ENCODE measurements around the gene GALNT13. TPM values are rescaled to one million over a fixed set of nuclear protein-coding genes. Genes with fewer than 3 reads are reported as not detected.

Gene GALNT13
- total RNA-seq, 1 donor from 2014 or later, result 7.2 TPM

GRCh38 chr2:154307007-154307406 is 435.3 kb downstream of the GALNT13 start:
- TF ChIP-seq CTCF (IDR thresholded peaks at IDR 0.05; ENCODE audit: unreplicated experiment), result no peak
- H3K4me1 Mint-ChIP-seq (ENCODE audit: low read depth), result no peaks in the 10 kb centered on the region
- H3K4me3 Mint-ChIP-seq (ENCODE audit: low read depth), result no peak overlapping the region
- no peak for DNase-seq (ENCODE audit: low spot score, unreplicated experiment)
- no peak overlapping the region for H3K27ac Mint-ChIP-seq
- no peaks in the 10 kb centered on the region for H3K27me3 Mint-ChIP-seq
- H3K9me3 Mint-ChIP-seq (ENCODE audit: low read depth), result no peaks in the 10 kb centered on the region
- H3K36me3 Mint-ChIP-seq (ENCODE audit: insufficient read depth), result no peaks in the 10 kb centered on the region

GRCh38 chr2:154324601-154325000 is 452.9 kb downstream of the GALNT13 start:
- no peak overlapping the region for H3K27ac Mint-ChIP-seq
- no peak overlapping the region for H3K4me3 Mint-ChIP-seq (ENCODE audit: low read depth)
- no peak for TF ChIP-seq CTCF (IDR thresholded peaks at IDR 0.05; ENCODE audit: unreplicated experiment)
- no peaks in the 10 kb centered on the region for H3K4me1 Mint-ChIP-seq (ENCODE audit: low read depth)
- H3K9me3 Mint-ChIP-seq (ENCODE audit: low read depth), result no peaks in the 10 kb centered on the region
- H3K27me3 Mint-ChIP-seq, result no peaks in the 10 kb centered on the region
- DNase-seq (ENCODE audit: low spot score, unreplicated experiment), result no peak
- H3K36me3 Mint-ChIP-seq (ENCODE audit: insufficient read depth), result no peaks in the 10 kb centered on the region

- TF ChIP-seq CTCF (IDR thresholded peaks at IDR 0.05; ENCODE audit: unreplicated experiment), result no peak
Observed at GRCh38 chr2:154329510-154329909, 457.8 kb downstream of the GALNT13 start.

GRCh38 chr2:154331784-154332183 is 460.1 kb downstream of the GALNT13 start:
- TF ChIP-seq CTCF (IDR thresholded peaks at IDR 0.05; ENCODE audit: unreplicated experiment), result no peak
- Mint-ChIP-seq H3K4me1 (ENCODE audit: low read depth) (no peaks in the 10 kb centered on the region), H3K27ac (no peak overlapping the region), H3K36me3 (ENCODE audit: insufficient read depth) (no peaks in the 10 kb centered on the region), H3K27me3 (no peaks in the 10 kb centered on the region), H3K4me3 (ENCODE audit: low read depth) (no peak overlapping the region), H3K9me3 (ENCODE audit: low read depth) (no peaks in the 10 kb centered on the region)
- no peak for DNase-seq (ENCODE audit: low spot score, unreplicated experiment)

More at GRCh38 chr2:154329510-154329909, 457.8 kb downstream of the GALNT13 start:
- Mint-ChIP-seq H3K4me1 (ENCODE audit: low read depth) (no peaks in the 10 kb centered on the region), H3K27ac (no peak overlapping the region), H3K36me3 (ENCODE audit: insufficient read depth) (no peaks in the 10 kb centered on the region), H3K27me3 (no peaks in the 10 kb centered on the region), H3K4me3 (ENCODE audit: low read depth) (no peak overlapping the region), H3K9me3 (ENCODE audit: low read depth) (no peaks in the 10 kb centered on the region)
- no peak for DNase-seq (ENCODE audit: low spot score, unreplicated experiment)

GRCh38 chr2:154336201-154336600 is 464.5 kb downstream of the GALNT13 start:
- no peak for DNase-seq (ENCODE audit: low spot score, unreplicated experiment)
- Mint-ChIP-seq H3K4me1 (ENCODE audit: low read depth) (no peaks in the 10 kb centered on the region), H3K4me3 (ENCODE audit: low read depth) (no peak overlapping the region), H3K27ac (no peak overlapping the region), H3K27me3 (no peaks in the 10 kb centered on the region), H3K36me3 (ENCODE audit: insufficient read depth) (no peaks in the 10 kb centered on the region), H3K9me3 (ENCODE audit: low read depth) (no peaks in the 10 kb centered on the region)
- TF ChIP-seq CTCF (IDR thresholded peaks at IDR 0.05; ENCODE audit: unreplicated experiment), result no peak

Measured in progenitor cell of endocrine pancreas (in vitro differentiated cells).